Hippocampal formation (tissue), 2 donors: ENCODE data around the gene ALCAM.

ENCODE experiments used
- DNase-seq, 2 donors: peaks; one replicate each; lab custom pipeline; 2025; lab: John Stamatoyannopoulos, UW

The ALCAM gene

DNA sequence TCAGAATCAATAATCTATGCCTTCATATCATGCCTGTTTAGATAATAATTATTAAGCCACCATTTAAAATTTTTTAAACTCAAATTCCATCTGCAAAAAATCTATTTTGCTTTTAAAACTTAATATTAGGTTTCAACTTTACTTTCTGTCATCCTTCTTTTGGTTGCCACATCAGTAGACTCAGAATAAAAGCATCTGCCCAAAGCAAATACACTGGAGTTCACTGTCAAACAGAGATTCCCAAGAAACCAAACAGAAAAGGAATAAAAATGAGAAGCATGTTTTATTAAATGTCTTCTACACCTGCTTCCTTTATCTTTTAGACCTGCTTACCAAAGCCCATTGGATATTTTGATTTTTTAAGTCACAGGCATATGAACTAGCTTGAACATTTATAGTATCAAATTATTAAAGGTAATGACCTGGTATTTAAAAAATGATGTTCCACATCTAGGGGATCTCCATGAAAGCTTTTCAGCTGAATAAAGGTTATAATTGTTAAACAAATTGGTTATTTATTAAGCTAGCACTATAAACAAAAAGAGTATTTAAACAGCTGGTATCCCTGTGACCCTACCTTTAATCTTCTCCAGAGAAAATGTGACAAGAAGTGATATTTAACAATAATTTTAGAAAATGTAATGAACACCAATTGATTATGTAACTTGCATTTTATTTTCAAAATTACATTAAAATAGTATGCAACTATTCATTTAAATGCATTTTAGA lies 62.5 kb downstream of the ALCAM start:
- no peak for DNase-seq

DNA sequence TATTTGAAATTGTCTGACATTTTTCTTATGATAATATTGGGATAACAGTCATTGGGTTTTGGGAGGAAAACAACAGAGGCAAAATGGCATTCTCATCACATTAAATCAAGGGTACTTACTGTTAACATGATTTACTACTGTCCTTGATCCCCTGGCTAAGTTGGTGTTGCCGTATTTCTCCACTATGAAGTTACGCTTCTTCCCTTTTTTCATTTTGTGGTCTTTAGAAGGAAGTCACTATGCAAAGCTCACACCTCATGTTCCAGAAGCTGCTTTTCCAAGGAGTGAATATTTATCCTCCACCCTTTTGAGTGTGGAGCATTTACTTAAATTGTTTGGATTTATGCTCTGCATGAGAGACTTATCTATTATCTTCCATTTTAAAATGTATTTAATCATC lies 63.7 kb downstream of the ALCAM start:
- no peak for DNase-seq

DNA sequence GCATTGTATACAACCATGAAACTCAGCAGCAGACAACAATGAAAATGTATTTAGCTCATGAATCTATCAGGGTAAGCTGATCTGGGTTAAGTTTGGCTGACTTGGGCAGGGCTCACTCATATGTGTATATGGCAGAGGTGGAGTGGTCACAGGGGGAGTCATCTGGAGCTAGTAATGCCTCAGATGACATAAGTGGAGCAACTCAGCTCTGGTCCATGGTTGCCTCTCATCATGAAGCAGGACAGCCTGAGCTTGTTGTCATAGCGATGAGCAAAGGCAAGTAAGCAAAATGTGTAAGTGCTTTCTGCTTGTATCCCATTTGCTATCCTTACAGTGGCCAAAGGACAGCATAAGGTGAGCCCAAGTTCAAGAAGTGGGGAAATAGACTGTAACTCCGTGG lies 64.5 kb downstream of the ALCAM start:
- no peak for DNase-seq

DNA sequence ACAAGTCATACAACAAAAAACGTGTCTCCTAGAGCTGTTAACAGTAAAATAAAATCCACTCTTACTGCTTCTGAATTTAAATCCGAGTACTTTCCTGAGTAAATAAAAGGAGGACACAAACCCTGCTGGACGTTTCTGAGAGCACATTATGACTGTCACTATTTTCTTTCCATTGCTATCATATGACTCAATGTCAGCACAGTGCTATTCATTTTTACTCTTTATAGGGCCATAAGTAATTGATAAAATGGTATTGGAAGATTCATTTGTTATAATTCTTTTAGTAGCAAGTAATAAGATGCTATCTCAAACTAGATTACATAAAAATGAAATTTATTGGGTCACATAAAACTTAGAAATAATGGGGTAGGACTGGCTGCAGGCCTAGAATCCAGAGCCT lies 68.6 kb downstream of the ALCAM start:
- DNase-seq: no peak

DNA sequence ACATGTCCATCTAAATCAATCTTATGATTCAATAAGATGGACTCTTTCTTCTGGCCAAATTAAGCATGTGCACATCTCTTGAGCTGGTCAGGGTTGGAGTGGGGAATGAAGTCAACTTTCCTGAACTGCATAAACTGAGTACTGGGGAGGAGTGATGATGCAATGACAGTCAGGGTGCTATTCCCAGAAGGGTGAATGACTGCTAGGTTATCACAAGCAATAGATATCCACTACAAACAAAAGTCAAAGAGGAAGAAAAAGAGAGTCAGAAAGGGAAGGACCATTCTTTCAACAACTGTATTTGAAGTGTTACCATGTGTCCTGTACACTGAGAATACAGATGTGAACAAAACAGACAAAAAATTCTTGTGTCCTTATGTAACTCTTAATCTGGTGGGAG lies 70.0 kb downstream of the ALCAM start:
- DNase-seq: no peak

DNA sequence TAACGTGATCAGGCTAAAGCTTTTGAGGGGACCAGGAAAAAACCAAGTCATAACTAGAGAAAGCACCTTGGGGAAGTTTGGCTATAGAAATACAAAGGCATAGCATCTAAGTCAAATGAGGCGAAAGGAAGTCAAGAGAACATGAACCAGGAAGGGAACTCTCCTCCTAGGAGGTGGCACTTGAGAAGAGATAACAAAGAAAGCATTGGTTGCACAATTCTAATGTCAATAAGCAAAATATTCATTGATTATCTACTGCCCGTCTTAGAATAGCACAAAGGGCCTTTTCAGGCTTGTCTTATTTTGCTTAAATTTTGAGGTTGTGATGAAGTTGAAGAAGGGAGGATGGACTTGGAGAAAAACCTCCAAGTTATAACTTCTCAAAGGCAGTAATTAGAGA lies 73.4 kb downstream of the ALCAM start:
- DNase-seq: no peak

DNA sequence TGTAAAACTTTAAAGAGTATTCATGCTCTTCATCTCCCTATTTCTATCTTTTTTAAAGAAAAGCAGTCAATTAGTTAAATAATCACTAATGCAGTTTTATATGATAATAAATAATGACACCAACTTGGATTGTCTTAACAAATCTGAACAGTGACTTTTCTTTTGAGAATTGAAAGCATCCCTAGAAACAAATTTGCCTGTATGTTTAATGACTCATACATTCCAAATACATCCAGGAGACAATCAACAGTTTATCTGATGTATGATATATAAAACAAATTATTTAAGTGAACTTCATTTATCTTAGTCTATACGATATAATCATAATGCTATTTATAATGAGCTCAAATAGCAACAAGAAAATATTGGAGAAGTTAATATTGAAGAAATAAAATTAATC lies 78.0 kb downstream of the ALCAM start:
- DNase-seq: no peak

DNA sequence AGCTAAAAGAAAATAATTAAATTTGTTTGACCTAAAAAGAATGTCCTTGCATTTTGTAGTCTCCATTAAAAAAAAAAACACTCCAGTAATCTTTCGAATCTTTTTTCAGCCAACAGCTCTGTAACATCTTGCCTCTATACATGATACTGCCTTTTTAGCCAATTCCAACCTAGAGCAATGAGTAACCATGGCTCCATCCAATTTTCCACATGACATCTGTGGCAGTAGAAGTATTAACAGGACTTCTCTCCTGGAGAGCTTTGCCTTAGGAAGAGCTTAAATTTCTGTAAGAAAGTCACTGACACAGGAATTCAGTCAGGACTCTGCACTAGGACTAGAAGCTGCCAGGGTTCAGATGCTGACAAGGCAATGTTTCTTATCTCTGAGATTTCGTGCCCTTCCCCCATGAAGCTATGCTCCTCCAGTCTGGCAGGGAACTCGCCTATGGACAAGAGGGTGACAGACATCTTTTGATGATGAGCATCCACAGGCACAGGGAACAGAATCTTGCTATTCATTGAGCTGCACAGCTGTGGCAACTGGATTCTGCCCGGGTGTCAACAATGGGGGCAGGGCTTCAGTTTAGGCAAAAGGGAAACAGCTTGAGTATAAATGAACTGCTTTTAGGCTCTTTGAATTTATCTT lies 81.8 kb downstream of the ALCAM start:
- peak; percentile 90 to 92 for DNase-seq

DNA sequence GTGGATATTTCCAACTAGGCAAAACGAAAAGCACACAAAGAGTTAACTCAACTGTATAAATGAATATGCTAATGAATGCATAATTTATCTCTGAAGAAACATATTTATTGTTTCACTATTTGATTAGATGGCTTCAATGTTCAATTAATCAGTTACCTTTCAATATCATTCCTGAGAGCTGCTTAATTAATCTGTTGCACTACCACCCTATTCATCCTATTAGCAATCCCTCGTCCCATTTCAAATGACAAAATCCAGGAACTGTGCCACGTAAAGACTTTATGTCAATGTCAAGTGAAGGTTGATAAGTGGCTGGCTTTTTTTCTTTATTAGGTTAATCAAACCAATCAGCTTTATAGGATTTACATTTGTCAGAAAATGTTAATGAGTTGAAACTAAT lies 82.7 kb downstream of the ALCAM start:
- DNase-seq: no peak

DNA sequence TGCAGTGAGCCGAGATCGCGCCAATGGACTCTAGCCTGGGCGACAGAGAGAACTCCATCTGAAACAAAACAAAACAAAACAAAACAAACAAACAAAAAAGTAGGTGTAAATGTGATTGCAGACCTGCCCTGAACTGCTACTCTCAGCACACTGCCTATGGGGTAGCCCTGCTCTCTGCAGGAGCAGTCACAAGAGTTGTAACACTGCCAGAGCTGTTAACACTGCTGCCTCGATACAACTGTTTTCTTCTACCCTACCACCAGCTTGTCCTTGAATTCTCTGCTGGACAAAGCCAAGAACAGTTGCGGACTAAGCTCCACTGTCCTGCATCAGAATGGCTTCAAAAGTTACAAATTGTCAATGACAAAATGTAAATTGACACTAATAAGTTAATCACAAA lies 89.3 kb downstream of the ALCAM start:
- peak in 1 of 2 donors; percentile 33 for DNase-seq

DNA sequence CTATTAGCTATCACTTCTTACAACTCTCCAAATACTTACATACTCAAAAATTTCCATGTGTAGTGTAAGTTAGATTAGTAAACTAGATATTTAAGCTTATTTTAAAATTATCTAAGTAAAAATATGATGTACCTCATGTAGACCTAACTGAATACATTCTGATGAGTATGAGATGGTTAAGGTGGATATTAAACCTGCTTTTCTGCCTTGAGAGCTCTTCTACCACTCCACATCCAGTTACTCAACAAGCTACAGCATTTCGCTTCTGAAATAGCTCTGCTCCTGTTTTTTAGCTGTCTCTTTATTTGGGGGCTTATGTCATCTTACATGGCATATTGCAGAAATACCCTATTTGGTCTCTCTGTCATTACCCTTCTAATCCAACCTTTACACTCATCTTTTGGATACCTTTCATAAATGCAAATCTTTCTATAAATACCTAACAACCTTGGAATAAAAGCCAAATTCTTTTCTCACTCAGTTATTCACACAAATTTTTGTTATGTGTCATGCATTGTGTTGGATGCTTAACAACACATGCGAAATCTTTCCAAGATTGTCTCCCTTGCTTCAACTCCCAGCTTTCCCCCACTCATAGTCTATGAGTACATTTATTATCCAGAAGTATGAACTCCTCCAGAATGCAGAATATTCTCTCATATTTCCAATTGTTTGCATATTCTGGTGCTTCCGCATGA lies 92.0 kb downstream of the ALCAM start:
- no peak for DNase-seq

DNA sequence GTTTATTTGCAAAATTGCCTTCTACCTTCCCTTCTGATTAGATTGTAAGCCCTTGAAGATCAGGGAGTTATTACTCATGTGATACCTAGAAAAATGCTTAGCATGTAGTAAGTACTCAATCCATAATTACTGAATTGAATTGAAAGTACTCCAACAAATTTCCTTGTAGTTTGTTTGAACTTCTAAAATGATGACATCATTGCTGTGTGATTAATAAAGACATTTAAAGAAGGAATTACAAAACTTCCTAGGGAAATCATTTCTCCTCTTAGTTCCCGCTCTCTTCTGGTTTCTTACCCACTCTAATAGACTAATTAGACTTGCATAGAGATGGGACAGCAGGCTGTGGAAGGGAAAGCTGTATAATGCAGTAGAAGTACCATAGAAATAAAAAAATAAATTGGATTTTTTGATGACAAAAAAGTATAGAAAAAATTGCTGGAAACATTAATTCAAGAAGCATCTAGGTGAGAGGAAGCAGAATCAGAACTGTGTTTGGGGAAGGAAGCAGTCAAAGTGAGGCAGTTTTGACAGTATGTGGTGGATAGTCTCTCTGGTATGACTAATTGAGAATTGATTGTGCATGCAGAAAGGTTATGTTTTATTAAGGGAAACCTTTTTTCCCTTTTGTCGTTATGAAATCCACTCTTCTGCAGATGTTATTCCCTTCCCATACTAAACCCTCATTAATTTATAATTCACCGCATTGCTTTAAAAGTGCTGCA lies 93.0 kb downstream of the ALCAM start:
- no peak for DNase-seq

DNA sequence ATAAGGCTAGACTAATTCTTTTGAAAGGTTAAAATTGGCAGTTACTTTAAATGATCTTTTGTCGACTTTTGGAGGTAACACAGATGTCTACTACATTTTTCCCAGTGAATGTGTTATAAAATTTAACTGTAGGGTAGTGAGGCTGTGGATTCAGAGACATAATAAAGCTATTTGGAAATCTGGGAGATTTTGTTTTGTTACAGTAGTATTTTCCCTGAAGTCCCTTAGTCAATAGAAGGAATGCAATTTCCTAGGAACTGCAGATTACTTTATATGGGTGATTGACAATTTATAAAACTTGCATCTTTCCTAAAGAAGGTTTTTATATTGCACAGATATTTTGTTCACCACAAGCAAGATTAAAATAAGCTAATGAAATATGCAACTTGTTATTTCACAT lies 96.9 kb downstream of the ALCAM start:
- no peak for DNase-seq

DNA sequence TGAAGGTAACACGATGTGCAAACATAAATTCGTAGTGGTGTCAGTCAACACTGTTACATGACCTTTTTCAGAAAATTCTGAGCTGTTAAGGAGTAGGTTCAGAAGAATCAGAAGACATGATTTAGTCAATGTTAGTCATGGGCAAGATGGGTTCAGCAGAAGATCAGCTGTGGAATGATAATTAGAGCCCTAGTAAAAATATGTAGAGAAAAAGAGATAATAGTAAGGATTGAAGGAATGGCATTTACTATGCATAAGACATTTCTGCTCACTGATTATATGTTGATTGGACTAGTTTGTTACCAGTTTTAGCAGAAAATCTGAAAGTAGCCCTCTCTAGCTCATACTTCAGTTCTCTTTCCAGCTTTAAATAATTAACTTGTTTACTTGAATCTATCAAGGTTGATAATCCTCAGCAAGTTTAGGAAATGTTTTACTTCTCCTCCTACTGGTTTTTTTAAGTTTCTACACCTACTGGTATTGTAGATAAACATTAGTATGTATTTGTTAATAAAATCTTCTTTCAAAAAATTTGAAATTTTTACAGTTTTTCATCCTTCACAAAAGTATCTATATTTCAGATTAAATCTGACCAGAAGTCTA lies 98.6 kb downstream of the ALCAM start:
- no peak for DNase-seq

DNA sequence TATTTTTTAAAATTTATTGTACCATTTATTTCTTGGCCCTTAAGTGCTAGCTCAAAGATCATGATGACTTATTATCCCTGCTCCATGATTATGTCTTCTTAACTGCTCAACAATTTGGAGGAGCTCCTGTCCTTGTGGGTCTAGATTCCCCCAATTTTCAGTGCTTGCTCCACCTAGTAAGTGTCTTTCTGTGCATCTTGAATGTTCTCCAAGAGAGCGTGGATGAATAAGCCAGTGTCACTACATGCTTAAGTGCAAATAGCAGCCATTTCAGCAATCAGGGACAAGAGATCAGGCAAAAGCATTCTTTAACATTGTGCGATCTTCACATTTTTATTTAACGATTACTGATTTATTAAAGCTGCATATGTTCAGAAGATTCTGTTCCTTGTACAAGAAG lies 99.4 kb downstream of the ALCAM start:
- DNase-seq: no peak

DNA sequence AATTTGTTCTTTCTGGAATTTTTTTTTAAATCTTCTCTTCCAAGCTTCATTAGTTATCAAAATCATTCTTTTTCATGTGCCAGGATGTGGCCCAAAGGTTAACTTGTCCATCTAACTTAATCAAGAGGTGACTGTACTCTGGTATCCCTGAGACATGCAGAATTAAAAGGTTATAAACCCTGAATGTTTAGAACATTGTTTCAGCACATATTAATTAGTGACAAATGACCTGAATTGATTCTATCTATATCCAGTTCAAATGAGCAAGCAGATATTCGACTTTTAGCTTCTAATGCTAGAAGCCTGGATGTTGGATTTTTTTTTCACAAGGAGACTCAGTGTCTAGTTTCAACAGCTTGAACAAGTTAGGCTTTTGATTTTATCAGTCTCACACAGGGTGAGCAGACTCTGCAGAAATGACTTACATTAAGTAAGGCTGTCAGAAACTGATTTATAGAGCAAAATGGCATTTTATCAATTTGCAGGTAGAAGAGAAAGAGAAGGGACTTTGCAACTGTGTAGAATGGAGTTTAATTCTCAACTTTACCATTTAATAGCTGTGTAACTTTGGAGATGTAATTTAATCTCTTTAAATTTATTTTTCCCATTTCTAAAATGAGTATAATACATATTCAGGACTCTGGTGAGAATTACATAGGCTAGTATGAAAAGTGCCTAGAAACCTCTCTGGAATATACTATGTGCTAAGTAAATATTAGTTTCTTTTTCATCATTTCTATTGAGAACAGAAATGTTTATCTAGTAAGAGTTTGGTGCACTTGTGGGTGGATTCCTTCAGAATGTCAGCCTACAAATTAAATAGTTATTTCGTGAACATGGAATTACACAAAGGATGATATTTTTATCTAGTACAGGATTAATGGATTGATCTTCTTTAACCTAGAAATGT lies 100.0 kb downstream of the ALCAM start:
- no peak for DNase-seq

DNA sequence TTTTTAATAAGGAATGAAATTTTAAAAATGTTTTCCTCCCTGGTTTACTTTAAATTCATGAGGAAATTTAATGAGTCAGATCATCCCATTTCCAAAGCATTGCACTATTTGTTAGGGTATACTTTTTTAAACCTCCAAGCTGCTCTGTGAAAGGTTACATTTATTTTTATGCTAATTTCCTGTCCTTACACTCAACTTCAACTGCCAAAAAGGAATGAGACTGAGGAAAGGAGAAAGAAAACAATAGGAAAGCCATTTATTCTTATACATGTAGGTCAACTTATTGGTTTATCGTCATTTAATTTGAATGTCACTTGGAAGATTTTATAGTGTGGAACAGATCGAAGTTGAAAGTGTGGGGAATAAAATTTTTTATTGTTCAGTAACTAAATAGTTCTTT lies 104.1 kb downstream of the ALCAM start:
- no peak for DNase-seq

DNA sequence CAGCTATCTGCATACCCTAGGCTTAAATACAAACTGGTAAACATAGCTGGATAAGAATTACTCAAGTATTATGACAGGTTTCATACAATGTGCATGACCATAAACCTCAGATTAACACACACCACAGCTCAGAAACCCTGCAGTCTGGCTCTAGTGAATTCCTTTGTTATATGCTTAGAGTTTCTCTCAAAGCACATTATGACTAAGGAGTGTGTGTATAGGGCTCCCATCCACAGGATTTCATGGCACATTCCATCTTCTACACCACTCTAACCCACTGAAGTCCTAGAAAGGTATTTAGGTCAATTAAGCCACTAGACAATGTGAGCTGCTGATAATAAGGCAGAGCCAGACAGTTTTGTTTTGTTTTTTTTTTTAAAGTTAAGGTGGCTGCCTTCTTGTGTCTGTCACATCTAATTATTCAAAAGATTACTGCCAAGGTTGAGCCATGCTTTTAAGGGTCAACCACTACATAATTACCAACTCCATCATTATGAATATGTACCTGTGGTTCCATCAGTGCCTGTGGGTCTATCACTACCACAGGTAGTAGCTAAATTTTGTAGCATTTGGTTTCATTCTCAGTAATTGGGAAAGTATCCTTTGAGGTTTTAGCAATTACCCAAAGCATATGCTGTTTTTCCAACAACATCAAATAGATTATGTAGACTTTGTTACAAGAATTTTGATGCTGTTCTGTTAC lies 107.0 kb downstream of the ALCAM start:
- peak in 1 of 2 donors; percentile 29 for DNase-seq

DNA sequence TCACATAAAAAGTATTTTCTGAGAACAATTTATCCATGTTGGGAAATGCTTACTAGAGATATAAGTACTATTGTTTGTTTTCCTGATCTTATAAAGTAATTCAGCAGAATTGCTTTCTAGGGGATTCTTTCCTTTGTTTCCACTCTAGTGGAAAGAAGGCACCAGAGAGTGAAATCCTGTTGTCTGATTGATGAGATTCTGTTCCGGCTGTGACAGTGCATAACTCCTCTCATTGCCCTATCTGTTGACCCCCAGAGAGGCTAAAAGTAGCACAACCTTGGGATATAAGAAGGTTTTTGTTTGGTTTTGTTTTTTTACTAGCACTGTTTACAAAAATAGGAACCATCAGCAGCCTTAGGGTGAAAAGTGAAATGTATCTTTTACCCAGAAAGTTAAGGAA lies 114.1 kb downstream of the ALCAM start:
- DNase-seq: no peak

DNA sequence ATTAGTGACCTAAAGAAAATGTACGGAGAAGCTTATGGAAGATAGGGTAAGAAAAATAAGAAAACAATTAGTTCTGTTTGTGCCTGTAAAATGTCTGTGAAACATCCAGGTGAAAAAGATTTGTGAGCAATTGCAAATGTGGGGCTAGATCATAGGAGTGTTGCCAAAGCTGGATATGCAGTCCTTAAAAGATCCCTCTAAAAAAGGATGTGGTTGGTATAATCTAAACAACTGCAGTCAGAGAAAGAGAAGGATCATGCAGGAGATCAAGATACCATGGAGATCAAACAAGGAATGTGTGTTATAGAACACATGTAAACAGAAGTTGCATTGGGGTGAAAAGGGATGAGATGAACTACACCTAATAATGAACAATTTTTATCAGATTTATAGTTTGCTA lies 116.8 kb downstream of the ALCAM start:
- no peak for DNase-seq

DNA sequence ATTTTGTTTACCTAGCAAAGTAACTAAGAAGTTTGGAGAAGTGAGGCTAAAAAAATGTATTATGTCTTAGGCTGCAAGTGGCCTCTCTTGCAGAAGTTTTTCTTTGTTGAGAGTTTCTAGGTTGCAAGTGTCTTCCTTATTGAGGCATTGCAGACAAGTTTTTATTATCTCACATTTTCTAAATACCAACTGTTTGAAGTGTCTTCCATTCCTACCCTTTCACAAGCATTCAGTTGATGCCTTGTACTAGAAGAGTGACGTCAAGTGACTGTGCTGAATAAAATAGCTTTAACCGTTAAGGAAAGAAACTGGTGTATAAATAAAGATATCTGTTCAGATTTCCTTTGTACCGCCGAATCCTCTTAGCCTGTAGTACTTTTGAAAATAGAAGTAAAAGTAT lies 123.3 kb downstream of the ALCAM start:
- DNase-seq: no peak
